Measurements from ENCODE around the gene COL8A2. TPM values are rescaled to one million over a fixed set of nuclear protein-coding genes. Genes with fewer than 3 reads are reported as not detected.

COL8A2 gene
- total RNA-seq, 4 donors from 2014 or later: 0.61 to 1.6 (median 0.81) TPM

GRCh38 chr1:36170643-36171412, 45.8 kb upstream of the COL8A2 start:
- H3K27me3 ChIP-seq: no peaks in the 10 kb centered on the region
- peak in 1 of 2 donors; percentile 51 for DNase-seq
- peaks cover 0 to 39% of the 10 kb centered on the region in 2 donors for H3K36me3 ChIP-seq
- H3K4me3 ChIP-seq: no peak overlapping the region
- H3K9me3 ChIP-seq: no peaks in the 10 kb centered on the region
- ATAC-seq: peak in 1 of 2 donors; percentile 17
- no peak for TF ChIP-seq CTCF (IDR thresholded peaks at IDR 0.05 in 4 of 5, conservative IDR thresholded peaks at IDR 0.05 in 1 of 5)
- no peak for TF ChIP-seq POLR2A (IDR thresholded peaks at IDR 0.05)
- H3K4me1 ChIP-seq: peaks cover 90 to 96% of the 10 kb centered on the region in 2 donors
- in situ Hi-C loops (cut with MboI; ENCODE audit: low sequenced_read_pairs in 4 of 4) (no loop called here), intact Hi-C loops (cut with DNase I; ENCODE audit: low total_unique reads) (no loop called here)
- H3K27ac ChIP-seq: peak overlapping the region; percentile 97 to 100 (median 99)

DNA sequence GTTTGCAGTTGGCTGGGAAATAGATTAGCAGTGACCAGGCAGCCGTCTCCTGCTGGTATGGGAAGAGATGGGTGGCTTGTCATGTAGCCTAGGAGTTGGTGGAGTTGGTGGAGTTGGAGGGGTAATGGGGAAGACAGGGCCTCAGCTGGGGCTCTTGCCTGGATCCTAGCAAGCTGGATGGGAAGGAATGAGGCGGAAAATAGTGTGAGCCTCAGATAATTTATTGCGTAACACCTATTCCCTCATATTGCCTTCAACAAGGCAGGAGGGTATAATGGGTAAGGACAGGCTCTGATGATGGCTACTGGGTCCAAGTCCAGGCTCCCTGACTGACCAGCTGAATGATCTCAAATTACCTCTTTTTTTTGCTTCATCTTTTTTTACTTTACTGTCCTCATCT, 43.5 kb upstream of the COL8A2 start:
- Histone ChIP-seq H3K27ac (peak overlapping the region; percentile 97 to 100 (median 99)), H3K4me3 (no peak overlapping the region), H3K9me3 (no peaks in the 10 kb centered on the region), H3K36me3 (peaks cover 0 to 26% of the 10 kb centered on the region in 2 donors), H3K27me3 (no peaks in the 10 kb centered on the region), H3K4me1 (peaks cover 85 to 86% of the 10 kb centered on the region in 2 donors)
- TF ChIP-seq CTCF (IDR thresholded peaks at IDR 0.05 in 4 of 5, conservative IDR thresholded peaks at IDR 0.05 in 1 of 5): no peak
- TF ChIP-seq POLR2A (IDR thresholded peaks at IDR 0.05): no peak
- DNase-seq (no peak), ATAC-seq (no peak)
- in situ Hi-C loops (cut with MboI; ENCODE audit: low sequenced_read_pairs in 4 of 4): no loop called here
- intact Hi-C loops (cut with DNase I; ENCODE audit: low total_unique reads): no loop called here

DNA sequence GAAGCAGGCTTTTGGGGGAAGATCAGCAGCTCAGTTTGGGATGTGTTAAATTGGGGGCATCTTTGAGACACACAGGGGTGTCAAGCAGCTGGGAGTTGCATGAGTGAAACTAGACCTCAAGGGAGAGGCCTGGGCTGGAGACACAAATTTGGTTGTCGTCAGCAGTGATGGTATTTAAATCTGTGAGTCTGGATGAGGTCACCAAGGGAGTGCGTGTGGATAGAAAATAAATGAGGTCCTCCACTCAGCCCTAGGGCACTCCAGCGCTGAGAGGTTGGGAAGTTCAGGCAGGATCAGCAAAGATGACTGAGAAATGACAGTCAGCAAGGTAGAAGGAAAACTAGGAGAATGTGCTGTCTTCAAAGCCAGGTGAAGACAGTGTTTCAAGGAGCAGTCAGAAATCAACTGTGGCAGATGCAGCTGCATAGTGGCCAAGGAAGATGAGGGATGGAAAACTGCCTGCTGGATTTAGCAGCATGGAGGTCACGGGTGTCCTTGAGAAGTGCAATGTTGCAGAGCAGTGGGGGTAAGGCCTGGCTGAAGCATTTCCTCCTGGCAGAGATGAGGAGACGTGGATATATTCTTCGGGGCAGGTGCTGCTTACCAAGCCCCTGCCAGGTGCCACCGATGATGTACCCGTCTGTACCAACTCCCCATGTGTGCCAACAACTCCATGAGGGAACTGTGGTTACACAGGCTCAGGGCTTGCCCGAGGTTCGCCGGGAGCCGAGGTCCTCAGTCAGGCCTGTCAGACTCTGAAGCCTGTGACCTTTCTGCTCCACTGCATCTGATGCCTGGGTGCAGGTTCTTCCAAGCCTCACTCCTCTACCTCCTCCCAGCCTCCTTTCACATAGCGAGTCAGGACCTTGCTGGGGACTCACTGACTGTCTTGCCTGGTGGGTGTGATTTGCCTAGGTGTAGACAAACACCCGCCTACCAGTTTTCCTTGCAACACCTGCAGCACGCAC, 42.2 kb upstream of the COL8A2 start:
- Histone ChIP-seq H3K9me3 (no peaks in the 10 kb centered on the region), H3K27ac (peak overlapping the region; percentile 97 to 100 (median 99)), H3K27me3 (no peaks in the 10 kb centered on the region), H3K36me3 (peaks cover 0 to 14% of the 10 kb centered on the region in 2 donors), H3K4me3 (no peak overlapping the region), H3K4me1 (peaks cover 85 to 89% of the 10 kb centered on the region in 2 donors)
- ATAC-seq (peak; percentile 65 to 78), DNase-seq (peak; percentile 57 to 90)
- intact Hi-C loops (cut with DNase I; ENCODE audit: low total_unique reads) (no loop called here), in situ Hi-C loops (cut with MboI; ENCODE audit: low sequenced_read_pairs in 4 of 4) (no loop called here)
- no peak for TF ChIP-seq CTCF (IDR thresholded peaks at IDR 0.05 in 4 of 5, conservative IDR thresholded peaks at IDR 0.05 in 1 of 5)
- no peak for TF ChIP-seq POLR2A (IDR thresholded peaks at IDR 0.05)

GRCh38 chr1:36166136-36166535, 41.1 kb upstream of the COL8A2 start:
- in situ Hi-C loops (cut with MboI; ENCODE audit: low sequenced_read_pairs in 4 of 4): no loop called here
- TF ChIP-seq CTCF (IDR thresholded peaks at IDR 0.05 in 4 of 5, conservative IDR thresholded peaks at IDR 0.05 in 1 of 5) (no peak), POLR2A (IDR thresholded peaks at IDR 0.05) (no peak)

More at GRCh38 chr1:36166136-36166535, 41.1 kb upstream of the COL8A2 start:
- Histone ChIP-seq H3K9me3 (no peaks in the 10 kb centered on the region), H3K36me3 (peaks cover 0 to 3% of the 10 kb centered on the region in 2 donors), H3K27ac (peak overlapping the region; percentile 97 to 100 (median 99)), H3K27me3 (no peaks in the 10 kb centered on the region), H3K4me3 (no peak overlapping the region), H3K4me1 (peaks cover 88 to 95% of the 10 kb centered on the region in 2 donors)
- no peak for ATAC-seq
- intact Hi-C loops (cut with DNase I; ENCODE audit: low total_unique reads): no loop called here
- no peak for DNase-seq
